Uterus (tissue), 2 donors: ENCODE results near the gene CD101.

Experiments used
- CTCF ChIP-seq, 4 experiments: fragments of 200-600 bp in 2 of 4; fragments of 450-650 bp in 2 of 4; sonication (generic) in 2 of 4; IDR thresholded peaks; one replicate each; pipeline ENCODE4 v1.5.1; 2016 to 2019; ENCODE audit warnings: antibody characterized with exemption in 4 of 4, mild to moderate bottlenecking in 2 of 4, moderate library complexity in 1 of 4
- POLR2A ChIP-seq, 2 donors: fragments of 450-650 bp; IDR thresholded peaks; one replicate each; pipeline ENCODE4 v1.6.1; 2016; ENCODE audit warnings: antibody characterized with exemption in 2 of 2, mild to moderate bottlenecking in 1 of 2, moderate library complexity in 1 of 2

DNA sequence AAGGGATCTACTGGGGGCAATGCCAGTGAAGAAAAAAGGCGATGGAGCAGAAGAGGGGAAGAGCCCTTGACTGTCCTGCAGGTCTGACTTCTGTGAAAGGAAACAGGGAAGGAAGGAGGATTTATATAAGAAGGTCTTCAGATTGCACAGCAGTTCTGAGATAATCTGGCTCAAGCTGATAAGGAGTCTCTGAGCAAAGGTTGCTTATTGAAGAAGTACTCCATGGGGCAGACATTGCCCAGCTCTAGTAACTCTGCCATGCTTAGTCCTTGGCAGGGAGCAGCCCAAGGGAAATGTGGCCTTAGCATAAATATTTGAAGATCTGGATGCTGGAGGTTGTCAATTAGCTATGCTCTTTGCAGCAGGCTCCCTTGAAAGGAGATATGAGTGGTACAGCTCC is 42.7 kb downstream of the CD101 start:
- TF ChIP-seq CTCF (IDR thresholded peaks at IDR 0.05) = no peak
- no peak for TF ChIP-seq POLR2A (IDR thresholded peaks at IDR 0.05)
